MCF 10A (cell line): Measurements from ENCODE around the gene OSBPL3. TPM values are rescaled to one million over a fixed set of nuclear protein-coding genes. Genes with fewer than 3 reads are reported as not detected.
A peak's percentile ranks its signal among the peaks of the same experiment; 100 is the strongest.

Experiments
- BruUV-seq: library from RNA; stranded (reverse); fragments of 400-500 nt; replicated peaks from 2 replicates; lab custom pipeline; 2021; lab: Mats Ljungman, UMichigan
- CTCF ChIA-PET: fragments of 300-600 bp; sonication (Branson Sonifier 250); formaldehyde crosslinking; extraction: SDS; loops from one replicate; lab custom pipeline; 2021; ENCODE audit warnings: antibody characterized with exemption, inconsistent platforms; lab: Yijun Ruan, JAX
- POLR2A ChIA-PET: fragments of 300-600, 350-650 bp; sonication (Branson Sonifier 250); formaldehyde crosslinking; extraction: SDS; loops from one replicate; lab custom pipeline; 2020; ENCODE audit warnings: antibody characterized with exemption, inconsistent platforms; lab: Yijun Ruan, JAX
- DNase-seq: peaks from one replicate; pipeline ENCODE4 v3.0.0-alpha.2; 2018; ENCODE audit not compliant: unreplicated experiment
- H3K27ac Mint-ChIP-seq: one replicate; pipeline ENCODE4 v1.8.0; 2022; ENCODE audit warnings: mild to moderate bottlenecking, low read depth, mixed read lengths; ENCODE audit not compliant: unreplicated experiment
- H3K27me3 Mint-ChIP-seq: one replicate; pipeline ENCODE4 v1.8.0; 2022; ENCODE audit warnings: mixed read lengths; ENCODE audit not compliant: insufficient read depth, unreplicated experiment
- H3K36me3 Mint-ChIP-seq: one replicate; pipeline ENCODE4 v1.8.0; 2022; ENCODE audit warnings: mild to moderate bottlenecking, moderate library complexity, mixed read lengths; ENCODE audit not compliant: insufficient read depth, unreplicated experiment
- H3K4me1 Mint-ChIP-seq: one replicate; pipeline ENCODE4 v1.8.0; 2022; ENCODE audit warnings: mixed read lengths; ENCODE audit not compliant: insufficient read depth, unreplicated experiment
- H3K4me3 Mint-ChIP-seq: one replicate; pipeline ENCODE4 v1.8.0; 2022; ENCODE audit warnings: mild to moderate bottlenecking, moderate library complexity, mixed read lengths; ENCODE audit not compliant: unreplicated experiment
- H3K9me3 Mint-ChIP-seq: one replicate; pipeline ENCODE4 v1.8.0; 2022; ENCODE audit warnings: mixed read lengths; ENCODE audit not compliant: unreplicated experiment
- CTCF ChIP-seq: fragments of 200-600 bp; IDR thresholded peaks from one replicate; pipeline ENCODE4 v1.8.0; 2022; ENCODE audit warnings: antibody characterized with exemption, mild to moderate bottlenecking; ENCODE audit not compliant: unreplicated experiment
- intact Hi-C: fragments of 100-400 bp; cut with micrococcal nuclease; formaldehyde crosslinking; loops from 2 replicates; pipeline ENCODE4 v1.14.1; 2022
- total RNA-seq: library from RNA; stranded (reverse); gene quantifications from 2 replicates; pipeline ENCODE4 v1.2.3, GENCODE V29; 2022

Gene OSBPL3
- total RNA-seq, 1 experiment from 2014 or later = 33.8 TPM

- ChIA-PET CTCF (interaction anchor here (0.7 to 1.3 kb wide), 5 partner anchors 13 to 280 kb away, joined by 3 read pairs; no protein-coding TSS in a partner anchor), POLR2A (interaction anchor here (0.7 kb wide), 3 partner anchors 9 to 975 kb away, joined by 3 read pairs; no protein-coding TSS in a partner anchor)
- BruUV-seq = no TSS peak
- H3K4me1 Mint-ChIP-seq = peaks cover 8% of the 10 kb centered on the region
- peaks cover 26% of the 10 kb centered on the region for H3K36me3 Mint-ChIP-seq
- H3K27ac Mint-ChIP-seq = no peak overlapping the region
- intact Hi-C loops = loop anchor here (5.0 kb wide), 1 partner anchor 33 kb away; no protein-coding TSS in a partner anchor
- no peak for DNase-seq
- no peaks in the 10 kb centered on the region for H3K27me3 Mint-ChIP-seq
- H3K4me3 Mint-ChIP-seq = no peak overlapping the region
- H3K9me3 Mint-ChIP-seq = no peaks in the 10 kb centered on the region
- no peak for TF ChIP-seq CTCF
Measured at GRCh38 chr7:24854866-24855265, 125.1 kb downstream of the OSBPL3 start.

- H3K36me3 Mint-ChIP-seq = peaks cover 45% of the 10 kb centered on the region
- peak; percentile 58 for DNase-seq
- intact Hi-C loops = no loop called here
- ChIA-PET POLR2A (interaction anchor here (0.9 kb wide), 3 partner anchors 26 to 130 kb away, joined by 3 read pairs; no protein-coding TSS in a partner anchor), CTCF (interaction anchor here (1.0 to 1.1 kb wide), 2 partner anchors 218 to 246 kb away, joined by 3 to 4 read pairs; no protein-coding TSS in a partner anchor)
- H3K27ac Mint-ChIP-seq = peak overlapping the region; percentile 25
- H3K4me1 Mint-ChIP-seq = peaks cover 8% of the 10 kb centered on the region
- no peaks in the 10 kb centered on the region for H3K27me3 Mint-ChIP-seq
- H3K9me3 Mint-ChIP-seq = no peaks in the 10 kb centered on the region
- BruUV-seq = no TSS peak
- no peak for TF ChIP-seq CTCF
- H3K4me3 Mint-ChIP-seq = no peak overlapping the region
Measured at GRCh38 chr7:24851786-24852185, 128.2 kb downstream of the OSBPL3 start.

- POLR2A ChIA-PET = interaction anchor here (1.3 kb wide), 1 partner anchor 277 kb away, joined by 3 read pairs; the partner anchor contains the start of gene CYCS
- Mint-ChIP-seq H3K36me3 (peaks cover 50% of the 10 kb centered on the region), H3K9me3 (no peaks in the 10 kb centered on the region), H3K27me3 (no peaks in the 10 kb centered on the region), H3K27ac (no peak overlapping the region), H3K4me1 (peaks cover 8% of the 10 kb centered on the region), H3K4me3 (no peak overlapping the region)
- intact Hi-C loops = no loop called here
- CTCF ChIA-PET = interaction anchor here (0.6 kb wide), 1 partner anchor 16 kb away, joined by 4 read pairs; no protein-coding TSS in a partner anchor
- DNase-seq = no peak
- no TSS peak for BruUV-seq
- TF ChIP-seq CTCF = no peak
Measured at GRCh38 chr7:24848878-24849277, 131.1 kb downstream of the OSBPL3 start.

- intact Hi-C loops = no loop called here
- no TSS peak for BruUV-seq
- TF ChIP-seq CTCF = no peak
- no peak for DNase-seq
- H3K4me3 Mint-ChIP-seq = no peak overlapping the region
- no peaks in the 10 kb centered on the region for H3K27me3 Mint-ChIP-seq
- H3K36me3 Mint-ChIP-seq = peaks cover 49% of the 10 kb centered on the region
- ChIA-PET POLR2A (interaction anchor here (1.3 kb wide), 1 partner anchor 278 kb away, joined by 3 read pairs; the partner anchor contains the start of gene CYCS), CTCF (no interaction called here)
- peaks cover 8% of the 10 kb centered on the region for H3K4me1 Mint-ChIP-seq
- no peaks in the 10 kb centered on the region for H3K9me3 Mint-ChIP-seq
- H3K27ac Mint-ChIP-seq = no peak overlapping the region
Measured at GRCh38 chr7:24847754-24848153, 132.2 kb downstream of the OSBPL3 start.
